ENCODE results near the gene LAMA3. TPM values are rescaled to one million over a fixed set of nuclear protein-coding genes. Genes with fewer than 3 reads are reported as not detected.

The LAMA3 gene
- total and polyA plus RNA-seq, 2 experiments from 2014 or later: 3.9 to 4.9 TPM

- no peaks in the 10 kb centered on the region for H3K9me3 Mint-ChIP-seq
- no peak for TF ChIP-seq EZH2phosphoT487 (IDR thresholded peaks at IDR 0.05; ENCODE audit: unreplicated experiment)
- TF ChIP-seq ZNF114 (CRISPR knock-in tag; IDR thresholded peaks at IDR 0.05): no peak
- TF ChIP-seq CREB1 (CRISPR knock-in tag; IDR thresholded peaks at IDR 0.05; ENCODE audit: low read depth): no peak
- TF ChIP-seq ETS1 (IDR thresholded peaks at IDR 0.05): no peak
- no peak for TF ChIP-seq JUNB (IDR thresholded peaks at IDR 0.05; ENCODE audit: unreplicated experiment)
- no peak for TF ChIP-seq ZNF331 (CRISPR knock-in tag; IDR thresholded peaks at IDR 0.05; ENCODE audit: low read depth)
- no peak for TF ChIP-seq NANOG (IDR thresholded peaks at IDR 0.05; ENCODE audit: borderline replicate concordance)
- no peak for TF ChIP-seq CTCF (conservative IDR thresholded peaks at IDR 0.05; ENCODE audit: low read depth in 2 of 2)
- TF ChIP-seq POLR2AphosphoS5 (IDR thresholded peaks at IDR 0.05; ENCODE audit: low read depth): no peak
- no peak for TF ChIP-seq REST (IDR thresholded peaks at IDR 0.05; ENCODE audit: unreplicated experiment)
- no peak for TF ChIP-seq ZNF462 (CRISPR knock-in tag; IDR thresholded peaks at IDR 0.05)
- TF ChIP-seq EZH2 (IDR thresholded peaks at IDR 0.05; ENCODE audit: low read depth, unreplicated experiment): no peak
- no peak for TF ChIP-seq STAT1 (IDR thresholded peaks at IDR 0.05; ENCODE audit: unreplicated experiment)
- H3K27me3 Mint-ChIP-seq (ENCODE audit: insufficient read depth, low read depth, poor library complexity): no peaks in the 10 kb centered on the region
- H4K20me1 ChIP-seq (replicated peaks; ENCODE audit: insufficient read depth): no peaks in the 10 kb centered on the region
- H3K79me2 ChIP-seq (replicated peaks; ENCODE audit: insufficient read depth): no peaks in the 10 kb centered on the region
- H3F3A ChIP-seq (replicated peaks; ENCODE audit: low read depth): no peaks in the 10 kb centered on the region
- DNase-seq (ENCODE audit: low spot score) (no peak), ATAC-seq (no peak)
- H3K9me2 ChIP-seq (ENCODE audit: insufficient read depth): peaks cover 6% of the 10 kb centered on the region; the same call in 1 of the 2 replicates
- H3K4me2 ChIP-seq: no peak overlapping the region
- no peak overlapping the region for H3K27ac Mint-ChIP-seq
- H3K36me3 ChIP-seq (ENCODE audit: insufficient read depth): no peaks in the 10 kb centered on the region
- H3K4me1 Mint-ChIP-seq: peaks cover 2% of the 10 kb centered on the region; the same call in 2 of the 3 replicates
- no peak overlapping the region for H3K4me3 Mint-ChIP-seq
- no peaks in the 10 kb centered on the region for H3K4me1 ChIP-seq (ENCODE audit: insufficient read depth)
- H3K4me3 ChIP-seq: no peak overlapping the region
- H3K27ac ChIP-seq (ENCODE audit: low read depth): no peak overlapping the region
- H3K36me3 Mint-ChIP-seq (ENCODE audit: low read depth): no peaks in the 10 kb centered on the region
- no peaks in the 10 kb centered on the region for H3K27me3 ChIP-seq (ENCODE audit: insufficient read depth)
- H2AFZ ChIP-seq: no peak overlapping the region
These were observed 25.3 kb downstream of the LAMA3 start for GRCh38 chr18:23714576-23714975.
